Progenitor cell of endocrine pancreas (in vitro differentiated cells): ENCODE measurements around the gene FAM9B. TPM values are rescaled to one million over a fixed set of nuclear protein-coding genes. Genes with fewer than 3 reads are reported as not detected.

ENCODE experiments used
- DNase-seq: peaks from one replicate; pipeline ENCODE4 v3.0.0; 2021; ENCODE audit warnings: low spot score; ENCODE audit not compliant: unreplicated experiment
- H3K27ac Mint-ChIP-seq: 2 replicates; pipeline ENCODE4 v1.8.0; 2021; ENCODE audit warnings: mild to moderate bottlenecking, moderate library complexity, mixed read lengths
- H3K27me3 Mint-ChIP-seq: 2 replicates; pipeline ENCODE4 v1.8.0; 2021; ENCODE audit warnings: mixed read lengths
- H3K36me3 Mint-ChIP-seq: 2 replicates; pipeline ENCODE4 v1.8.0; 2022; ENCODE audit warnings: mixed read lengths; ENCODE audit not compliant: insufficient read depth
- H3K4me1 Mint-ChIP-seq: 2 replicates; pipeline ENCODE4 v1.8.0; 2021; ENCODE audit warnings: low read depth, mixed read lengths
- H3K4me3 Mint-ChIP-seq: 2 replicates; pipeline ENCODE4 v1.8.0; 2021; ENCODE audit warnings: low read depth, mild to moderate bottlenecking, moderate library complexity, mixed read lengths
- H3K9me3 Mint-ChIP-seq: 2 replicates; pipeline ENCODE4 v1.8.0; 2021; ENCODE audit warnings: low read depth, mixed read lengths
- CTCF ChIP-seq: fragments of 200-600 bp; sonication (generic); IDR thresholded peaks from one replicate; pipeline ENCODE4 v1.5.0; 2021; ENCODE audit warnings: antibody characterized with exemption, mild to moderate bottlenecking; ENCODE audit not compliant: unreplicated experiment
- long read RNA-seq: library from polyadenylated mRNA; unstranded; transcript quantifications from one replicate; pipeline ENCODE4 v2.0.0, GENCODE V29; 2020
- total RNA-seq: library from RNA; stranded (reverse); gene quantifications from 2 replicates; pipeline ENCODE4 v1.2.1, GENCODE V29; 2021

Gene FAM9B
- not detected in 2 replicates for total RNA-seq
- long read RNA-seq: 0 reads

- no peaks in the 10 kb centered on the region for H3K27me3 Mint-ChIP-seq
- peaks cover 15% of the 10 kb centered on the region for H3K9me3 Mint-ChIP-seq
- DNase-seq: no peak
- TF ChIP-seq CTCF: no peak
- no peaks in the 10 kb centered on the region for H3K4me1 Mint-ChIP-seq
- H3K36me3 Mint-ChIP-seq: peaks cover 2% of the 10 kb centered on the region
- no peak within 1 kb of the TSS for H3K4me3 Mint-ChIP-seq
- no peak within 1 kb of the TSS for H3K27ac Mint-ChIP-seq
Measured at GRCh38 chrX:9033989-9034388, at the start of gene FAM9B. Gene FAM9B, minus strand, starts transcription at chrX:9034127. Its CDS starts 1,141 bp downstream, at chrX:9032986.

GRCh38 chrX:9081271-9081670 lies 47.3 kb upstream of the FAM9B start:
- no peak for TF ChIP-seq CTCF
- Mint-ChIP-seq H3K9me3 (peaks cover 22% of the 10 kb centered on the region), H3K27ac (no peak overlapping the region), H3K4me3 (no peak overlapping the region), H3K27me3 (no peaks in the 10 kb centered on the region), H3K4me1 (no peaks in the 10 kb centered on the region), H3K36me3 (no peaks in the 10 kb centered on the region)
- DNase-seq: no peak

GRCh38 chrX:9074326-9074725 lies 40.4 kb upstream of the FAM9B start:
- Mint-ChIP-seq H3K36me3 (no peaks in the 10 kb centered on the region), H3K27ac (no peak overlapping the region), H3K4me3 (no peak overlapping the region), H3K9me3 (peaks cover 16% of the 10 kb centered on the region), H3K4me1 (no peaks in the 10 kb centered on the region), H3K27me3 (peaks cover 7% of the 10 kb centered on the region)
- no peak for DNase-seq
- TF ChIP-seq CTCF: no peak

GRCh38 chrX:9072281-9072680 lies 38.4 kb upstream of the FAM9B start:
- Mint-ChIP-seq H3K27ac (no peak overlapping the region), H3K27me3 (peaks cover 7% of the 10 kb centered on the region), H3K4me1 (peaks cover 7% of the 10 kb centered on the region), H3K9me3 (peaks cover 12% of the 10 kb centered on the region), H3K4me3 (no peak overlapping the region), H3K36me3 (no peaks in the 10 kb centered on the region)
- no peak for TF ChIP-seq CTCF
- no peak for DNase-seq

GRCh38 chrX:9071031-9071650 lies 37.2 kb upstream of the FAM9B start:
- TF ChIP-seq CTCF: no peak
- no peak overlapping the region for H3K4me3 Mint-ChIP-seq
- H3K4me1 Mint-ChIP-seq: peaks cover 7% of the 10 kb centered on the region
- peaks cover 12% of the 10 kb centered on the region for H3K9me3 Mint-ChIP-seq
- no peak for DNase-seq
- H3K27ac Mint-ChIP-seq: no peak overlapping the region
- H3K27me3 Mint-ChIP-seq: peaks cover 7% of the 10 kb centered on the region
- no peaks in the 10 kb centered on the region for H3K36me3 Mint-ChIP-seq
